Fibroblast of lung (primary cell): ENCODE results near the gene LYSMD2.

Experiments used
- CTCF ChIP-seq, 2 donors: IDR thresholded peaks in 1 of 2; conservative IDR thresholded peaks in 1 of 2; 1 replicate in 1 of 2; 2 replicates in 1 of 2; pipeline ENCODE4 v1.5.1; 2011 to 2012; ENCODE audit warnings: low read length in 2 of 2, control low read depth in 1 of 2, inconsistent platforms in 1 of 2, low read depth in 1 of 2, mild to moderate bottlenecking in 1 of 2
- EZH2 ChIP-seq: IDR thresholded peaks from 2 replicates; pipeline ENCODE4 v1.5.1; 2012; ENCODE audit warnings: low read length, control low read depth, mild to moderate bottlenecking; ENCODE audit errors: missing control alignments

GRCh38 chr15:51714911-51715310, 22.5 kb downstream of the LYSMD2 start:
- TF ChIP-seq CTCF (conservative IDR thresholded peaks at IDR 0.05 in 1 of 2, IDR thresholded peaks at IDR 0.05 in 1 of 2; ENCODE audit: low read depth in 1 of 2, low read length in 2 of 2) (no peak), EZH2 (no peak)
